ENCODE data around the gene KAZN. TPM values are rescaled to one million over a fixed set of nuclear protein-coding genes. Genes with fewer than 3 reads are reported as not detected.

Gene KAZN
- polyA plus RNA-seq, 1 donor from 2014 or later = 20.6 TPM

DNA sequence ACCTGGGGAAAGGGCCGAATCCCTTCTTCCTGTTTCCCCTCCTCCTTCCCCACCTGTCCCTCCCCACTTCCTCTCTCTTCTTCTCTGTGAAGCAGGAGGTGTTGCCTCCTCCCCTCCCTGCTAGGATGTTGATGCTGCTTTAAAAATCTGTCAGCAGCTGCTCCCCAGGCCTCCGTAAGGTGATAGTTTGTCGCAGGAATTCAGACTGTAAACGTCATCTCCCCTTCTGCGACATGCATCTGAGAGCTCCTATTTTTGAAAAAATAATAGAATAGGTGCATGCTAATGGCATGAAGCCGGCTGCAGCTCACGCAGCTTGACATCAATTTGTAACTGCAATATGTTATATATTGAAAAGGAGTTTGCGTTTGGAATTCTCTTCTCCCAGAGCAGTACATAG is 70.1 kb downstream of the KAZN start:
- peak overlapping the region; percentile 43 for H3K4me2 ChIP-seq (ENCODE audit: low read length)
- H3K4me3 ChIP-seq (ENCODE audit: low read length) = peak overlapping the region; percentile 52
- H3K36me3 ChIP-seq (ENCODE audit: insufficient read depth, low read length) = no peaks in the 10 kb centered on the region
- H3K9ac ChIP-seq (ENCODE audit: low read length) = peak overlapping the region; percentile 56
- peaks cover 4% of the 10 kb centered on the region for H3F3A ChIP-seq (ENCODE audit: insufficient read depth, low read length, poor library complexity, severe bottlenecking)
- TF ChIP-seq TAF1 (IDR thresholded peaks at IDR 0.05; ENCODE audit: low read depth) = no peak
- TF ChIP-seq, protein P1, sequence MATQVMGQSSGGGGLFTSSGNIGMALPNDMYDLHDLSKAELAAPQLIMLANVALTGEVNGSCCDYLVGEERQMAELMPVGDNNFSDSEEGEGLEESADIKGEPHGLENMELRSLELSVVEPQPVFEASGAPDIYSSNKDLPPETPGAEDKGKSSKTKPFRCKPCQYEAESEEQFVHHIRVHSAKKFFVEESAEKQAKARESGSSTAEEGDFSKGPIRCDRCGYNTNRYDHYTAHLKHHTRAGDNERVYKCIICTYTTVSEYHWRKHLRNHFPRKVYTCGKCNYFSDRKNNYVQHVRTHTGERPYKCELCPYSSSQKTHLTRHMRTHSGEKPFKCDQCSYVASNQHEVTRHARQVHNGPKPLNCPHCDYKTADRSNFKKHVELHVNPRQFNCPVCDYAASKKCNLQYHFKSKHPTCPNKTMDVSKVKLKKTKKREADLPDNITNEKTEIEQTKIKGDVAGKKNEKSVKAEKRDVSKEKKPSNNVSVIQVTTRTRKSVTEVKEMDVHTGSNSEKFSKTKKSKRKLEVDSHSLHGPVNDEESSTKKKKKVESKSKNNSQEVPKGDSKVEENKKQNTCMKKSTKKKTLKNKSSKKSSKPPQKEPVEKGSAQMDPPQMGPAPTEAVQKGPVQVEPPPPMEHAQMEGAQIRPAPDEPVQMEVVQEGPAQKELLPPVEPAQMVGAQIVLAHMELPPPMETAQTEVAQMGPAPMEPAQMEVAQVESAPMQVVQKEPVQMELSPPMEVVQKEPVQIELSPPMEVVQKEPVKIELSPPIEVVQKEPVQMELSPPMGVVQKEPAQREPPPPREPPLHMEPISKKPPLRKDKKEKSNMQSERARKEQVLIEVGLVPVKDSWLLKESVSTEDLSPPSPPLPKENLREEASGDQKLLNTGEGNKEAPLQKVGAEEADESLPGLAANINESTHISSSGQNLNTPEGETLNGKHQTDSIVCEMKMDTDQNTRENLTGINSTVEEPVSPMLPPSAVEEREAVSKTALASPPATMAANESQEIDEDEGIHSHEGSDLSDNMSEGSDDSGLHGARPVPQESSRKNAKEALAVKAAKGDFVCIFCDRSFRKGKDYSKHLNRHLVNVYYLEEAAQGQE (IDR thresholded peaks at IDR 0.05; ENCODE audit: borderline replicate concordance) = peak; percentile 89
- peak; percentile 86 for TF ChIP-seq EP300 (conservative IDR thresholded peaks at IDR 0.05; ENCODE audit: poor library complexity, severe bottlenecking)
- no peak for TF ChIP-seq CTCF (IDR thresholded peaks at IDR 0.05; ENCODE audit: poor library complexity, severe bottlenecking)
- no peak for TF ChIP-seq EZH2 (IDR thresholded peaks at IDR 0.05; ENCODE audit: borderline replicate concordance, insufficient read depth, low read length, poor library complexity, severe bottlenecking)
- peak; percentile 56 for TF ChIP-seq MXI1 (conservative IDR thresholded peaks at IDR 0.05; ENCODE audit: poor library complexity, severe bottlenecking)
- TF ChIP-seq SMC3 (conservative IDR thresholded peaks at IDR 0.05; ENCODE audit: poor library complexity) = no peak
- peak; percentile 80 for TF ChIP-seq POLR2AphosphoS5 (IDR thresholded peaks at IDR 0.05)
- TF ChIP-seq RAD21 (conservative IDR thresholded peaks at IDR 0.05) = peak; percentile 48
- H2AFZ ChIP-seq (ENCODE audit: low read depth, low read length) = no peak overlapping the region
- no peaks in the 10 kb centered on the region for H3K79me2 ChIP-seq (replicated peaks; ENCODE audit: insufficient read depth, low read length)
- H3K27me3 ChIP-seq (ENCODE audit: insufficient read depth, low read depth, low read length) = no peaks in the 10 kb centered on the region
- H3K9me2 ChIP-seq (ENCODE audit: insufficient read depth, low read length) = no peaks in the 10 kb centered on the region
- H3K9me3 ChIP-seq (ENCODE audit: low read length) = no peaks in the 10 kb centered on the region
- H4K20me1 ChIP-seq (ENCODE audit: insufficient read depth) = no peaks in the 10 kb centered on the region
- H3K27ac ChIP-seq (ENCODE audit: low read length) = peak overlapping the region; percentile 82

GRCh38 chr1:14672005-14672404 is 73.5 kb downstream of the KAZN start:
- Histone ChIP-seq H2AFZ (ENCODE audit: low read depth, low read length) (no peak overlapping the region), H3K9me2 (ENCODE audit: insufficient read depth, low read length) (no peaks in the 10 kb centered on the region), H3F3A (ENCODE audit: insufficient read depth, low read length, poor library complexity, severe bottlenecking) (peaks cover 4% of the 10 kb centered on the region), H3K9ac (ENCODE audit: low read length) (no peak overlapping the region), H3K4me2 (ENCODE audit: low read length) (no peak overlapping the region), H3K4me3 (ENCODE audit: low read length) (no peak overlapping the region), H4K20me1 (ENCODE audit: insufficient read depth) (no peaks in the 10 kb centered on the region), H3K79me2 (replicated peaks; ENCODE audit: insufficient read depth, low read length) (peaks cover 4% of the 10 kb centered on the region), H3K9me3 (ENCODE audit: low read length) (peaks cover 6% of the 10 kb centered on the region), H3K27ac (ENCODE audit: low read length) (no peak overlapping the region), H3K36me3 (ENCODE audit: insufficient read depth, low read length) (no peaks in the 10 kb centered on the region), H3K27me3 (ENCODE audit: insufficient read depth, low read depth, low read length) (no peaks in the 10 kb centered on the region)
- TF ChIP-seq MXI1 (conservative IDR thresholded peaks at IDR 0.05; ENCODE audit: poor library complexity, severe bottlenecking) (no peak), EP300 (conservative IDR thresholded peaks at IDR 0.05; ENCODE audit: poor library complexity, severe bottlenecking) (no peak), POLR2AphosphoS5 (IDR thresholded peaks at IDR 0.05) (no peak)
